Ramos (cell line): ENCODE measurements around the gene NBPF1.
"Not testable (repeated sequence)": the region's sequence is repeated elsewhere in the genome, so short reads cannot be mapped to it uniquely, and the experiment has no call there.

Experiments
- in situ Hi-C: fragments of 300-500 bp; cut with MboI; formaldehyde crosslinking; loops from one replicate; pipeline ENCODE4 v1.14.3; 2022; ENCODE audit warnings: low sequenced_read_pairs; ENCODE audit not compliant: unreplicated experiment

Gene NBPF1

GRCh38 chr1:16608838-16609560 is 4.4 kb downstream of the NBPF1 start:
- in situ Hi-C loops = loop anchor here (10.0 kb wide), 1 partner anchor 514 kb away; no protein-coding TSS in a partner anchor

GRCh38 chr1:16607853-16608815 is 5.2 kb downstream of the NBPF1 start:
- in situ Hi-C loops = loop anchor here (10.0 kb wide), 1 partner anchor 513 kb away; no protein-coding TSS in a partner anchor

GRCh38 chr1:16607433-16607851 is 5.9 kb downstream of the NBPF1 start:
- in situ Hi-C loops = loop anchor here (10.0 kb wide), 1 partner anchor 513 kb away; no protein-coding TSS in a partner anchor

- in situ Hi-C loops = loop anchor here (10.0 kb wide), 1 partner anchor 512 kb away; no protein-coding TSS in a partner anchor
Observed at GRCh38 chr1:16606666-16607432, 6.5 kb downstream of the NBPF1 start.

- in situ Hi-C loops = loop anchor here (10.0 kb wide), 1 partner anchor 511 kb away; no protein-coding TSS in a partner anchor
Observed at GRCh38 chr1:16605532-16606505, 7.5 kb downstream of the NBPF1 start.

- in situ Hi-C loops = loop anchor here (10.0 kb wide), 1 partner anchor 510 kb away; no protein-coding TSS in a partner anchor
Observed at GRCh38 chr1:16605213-16605525, 8.2 kb downstream of the NBPF1 start.

- in situ Hi-C loops = loop anchor here (10.0 kb wide), 1 partner anchor 510 kb away; no protein-coding TSS in a partner anchor
Observed at GRCh38 chr1:16604514-16605212, 8.7 kb downstream of the NBPF1 start.

- in situ Hi-C loops = loop anchor here (10.0 kb wide), 1 partner anchor 509 kb away; no protein-coding TSS in a partner anchor
Observed at GRCh38 chr1:16603623-16604022, 9.7 kb downstream of the NBPF1 start.

GRCh38 chr1:16602336-16603011 is 10.9 kb downstream of the NBPF1 start:
- in situ Hi-C loops = loop anchor here (10.0 kb wide), 1 partner anchor 508 kb away; no protein-coding TSS in a partner anchor

- in situ Hi-C loops = loop anchor here (10.0 kb wide), 1 partner anchor 506 kb away; no protein-coding TSS in a partner anchor
Observed at GRCh38 chr1:16600855-16601786, 12.2 kb downstream of the NBPF1 start.

GRCh38 chr1:16599326-16599725 is 14.0 kb downstream of the NBPF1 start:
- in situ Hi-C loops = not testable (repeated sequence)

GRCh38 chr1:16595216-16595615 is 18.1 kb downstream of the NBPF1 start:
- in situ Hi-C loops = not testable (repeated sequence)

GRCh38 chr1:16591845-16592244 is 21.5 kb downstream of the NBPF1 start:
- in situ Hi-C loops = not testable (repeated sequence)

GRCh38 chr1:16588081-16588480 is 25.3 kb downstream of the NBPF1 start:
- in situ Hi-C loops = not testable (repeated sequence)

GRCh38 chr1:16587639-16588038 is 25.7 kb downstream of the NBPF1 start:
- in situ Hi-C loops = not testable (repeated sequence)

GRCh38 chr1:16565324-16565723 is 48.0 kb downstream of the NBPF1 start:
- in situ Hi-C loops = not testable (repeated sequence)
